AML-193 (cell line): Measurements from ENCODE around the gene GRM2.
"Not testable (repeated sequence)": the region's sequence is repeated elsewhere in the genome, so short reads cannot be mapped to it uniquely, and the experiment has no call there.

Experiments used
- DNase-seq, 2 experiments: peaks; one replicate each; lab custom pipeline; 2025; lab: John Stamatoyannopoulos, UW

The GRM2 gene

GRCh38 chr3:51722362-51722761 lies 15.5 kb downstream of the GRM2 start:
- peak; percentile 17 to 22 for DNase-seq

GRCh38 chr3:51727500-51727899 lies 20.6 kb downstream of the GRM2 start:
- DNase-seq = no peak

GRCh38 chr3:51729042-51729633 lies 22.3 kb downstream of the GRM2 start:
- no peak for DNase-seq

DNA sequence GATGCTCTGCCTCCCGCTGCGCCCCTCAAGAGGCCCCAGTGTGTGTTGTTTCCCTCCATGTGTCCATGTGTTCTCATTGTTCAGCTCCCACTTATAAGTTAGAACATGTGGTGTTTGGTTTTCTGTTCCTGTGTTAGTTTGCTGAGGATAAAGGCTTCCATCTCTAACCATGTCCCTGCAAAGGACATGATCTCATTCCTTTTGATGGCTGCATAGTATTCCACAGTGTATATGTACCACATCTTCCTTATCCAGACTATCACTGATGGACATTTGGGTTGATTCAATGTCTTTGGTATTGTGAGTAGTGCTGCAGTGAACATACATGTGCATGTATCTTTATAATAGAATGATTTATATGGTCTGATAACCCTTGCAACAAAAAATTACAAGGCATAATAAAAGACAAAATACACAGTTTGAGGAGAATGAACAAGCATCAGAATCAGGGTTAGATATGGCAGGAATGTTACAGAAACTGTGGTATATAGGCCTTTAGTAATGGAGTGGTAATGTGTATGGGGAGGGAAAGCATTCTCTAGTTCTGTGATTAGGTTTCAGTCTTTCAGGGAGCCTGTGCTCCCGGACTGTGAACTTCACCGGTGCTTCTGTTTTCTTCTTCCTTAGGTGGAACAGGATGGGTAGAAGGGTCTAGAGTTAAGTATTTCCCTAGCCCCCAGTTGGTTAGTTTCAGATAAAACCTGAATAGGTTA lies 27.1 kb downstream of the GRM2 start:
- no peak for DNase-seq

DNA sequence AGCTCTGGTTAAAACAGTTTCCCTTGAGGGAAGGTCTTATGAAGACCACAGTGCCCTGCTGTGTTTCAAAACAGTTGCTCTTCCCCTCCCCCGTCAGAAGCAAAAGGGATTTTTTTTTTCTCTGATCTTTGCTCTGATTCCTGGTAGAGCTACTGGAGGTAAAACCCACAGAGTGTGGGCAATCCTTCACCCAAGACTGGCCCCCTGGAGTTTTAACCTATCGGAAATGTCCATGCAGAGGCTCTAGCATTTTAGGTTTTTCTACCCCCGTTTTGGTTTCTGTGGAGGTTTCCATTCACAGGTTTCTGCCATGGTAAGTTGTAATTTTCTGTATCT lies 27.7 kb downstream of the GRM2 start:
- no peak for DNase-seq

DNA sequence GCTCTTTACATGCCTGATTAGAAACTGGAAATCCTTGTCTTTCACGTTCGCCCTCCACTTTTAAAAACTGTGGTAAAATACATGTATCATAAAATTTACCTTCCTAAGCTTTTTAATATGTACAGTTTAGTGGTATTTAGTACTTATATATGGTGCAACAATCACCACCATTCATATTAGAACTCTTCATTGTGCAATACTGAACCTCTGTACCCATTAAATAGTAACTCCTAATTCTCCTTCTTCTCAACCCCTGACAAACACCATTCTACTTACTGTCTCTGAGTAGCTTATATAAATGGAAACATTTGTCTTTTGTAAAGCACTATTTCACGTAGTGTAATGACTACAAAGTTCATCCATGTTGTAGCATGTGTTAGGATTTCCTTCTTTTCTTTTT lies 28.2 kb downstream of the GRM2 start:
- no peak for DNase-seq

DNA sequence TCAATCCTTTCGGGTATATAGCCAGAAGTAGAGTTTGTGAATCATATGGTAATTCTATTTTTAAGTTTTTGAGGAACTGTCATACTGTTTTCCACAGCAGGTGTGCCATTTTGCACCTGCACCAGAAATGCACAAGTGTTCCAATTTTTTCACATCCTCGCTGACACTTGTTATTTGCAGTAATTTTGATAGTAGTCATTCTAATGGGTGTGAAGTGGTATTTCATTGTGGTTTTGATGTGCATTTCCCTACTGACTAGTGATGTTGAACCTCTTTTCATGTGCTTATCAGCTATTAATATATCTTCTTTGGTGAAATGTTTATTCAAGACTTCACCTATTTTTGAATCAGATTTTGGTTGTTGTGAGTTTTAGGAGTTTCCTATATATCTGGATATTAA lies 29.1 kb downstream of the GRM2 start:
- no peak for DNase-seq

GRCh38 chr3:51739110-51739509 lies 32.2 kb downstream of the GRM2 start:
- no peak for DNase-seq

DNA sequence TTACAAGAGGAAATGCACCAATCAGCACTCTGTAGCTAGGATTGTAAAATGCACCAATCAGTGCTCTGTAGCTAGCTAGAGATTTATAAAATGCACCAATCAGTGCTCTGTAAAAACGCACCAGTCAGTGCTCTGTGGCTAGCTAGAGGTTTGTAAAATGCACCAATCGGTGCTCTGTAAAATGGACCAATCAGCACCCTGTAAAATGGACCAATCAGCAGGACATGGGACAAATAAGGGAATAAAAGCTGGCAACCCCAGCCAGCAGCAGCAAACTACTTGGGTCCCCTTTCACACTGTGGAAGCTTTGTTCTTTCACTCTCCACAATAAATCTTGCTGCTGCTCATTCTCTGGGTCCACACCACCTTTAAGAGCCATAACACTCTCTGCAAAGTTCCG lies 35.5 kb downstream of the GRM2 start:
- DNase-seq = not testable (repeated sequence)

- DNase-seq = peak; percentile 73 to 86
Observed at GRCh38 chr3:51742978-51743377, 36.1 kb downstream of the GRM2 start.

- DNase-seq = no peak
Observed at GRCh38 chr3:51747840-51748239, 41.0 kb downstream of the GRM2 start.

- no peak for DNase-seq
Observed at GRCh38 chr3:51748327-51748726, 41.5 kb downstream of the GRM2 start.

DNA sequence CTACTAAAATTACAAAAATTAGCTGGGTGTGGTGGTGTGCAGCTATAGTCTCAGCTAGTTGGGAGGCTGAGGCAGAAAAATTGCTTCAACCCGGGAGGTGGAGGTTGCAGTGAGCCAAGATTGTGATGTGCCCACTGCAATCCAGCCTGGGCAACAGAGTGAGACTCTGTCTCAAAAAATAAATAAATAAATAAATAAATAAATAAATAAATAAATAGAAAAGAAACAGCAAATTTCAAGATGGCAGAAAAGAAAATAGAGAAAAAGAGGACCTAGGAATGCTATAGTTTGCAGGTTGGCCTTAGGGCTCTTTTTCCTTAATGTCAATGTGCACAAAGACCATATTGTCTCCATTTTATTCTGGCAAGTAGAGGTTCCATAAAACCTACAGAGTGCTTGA lies 44.0 kb downstream of the GRM2 start:
- no peak for DNase-seq

- no peak for DNase-seq
Observed at GRCh38 chr3:51751287-51751686, 44.4 kb downstream of the GRM2 start.

- not testable (repeated sequence) for DNase-seq
Observed at GRCh38 chr3:51753763-51754750, 47.2 kb downstream of the GRM2 start.

DNA sequence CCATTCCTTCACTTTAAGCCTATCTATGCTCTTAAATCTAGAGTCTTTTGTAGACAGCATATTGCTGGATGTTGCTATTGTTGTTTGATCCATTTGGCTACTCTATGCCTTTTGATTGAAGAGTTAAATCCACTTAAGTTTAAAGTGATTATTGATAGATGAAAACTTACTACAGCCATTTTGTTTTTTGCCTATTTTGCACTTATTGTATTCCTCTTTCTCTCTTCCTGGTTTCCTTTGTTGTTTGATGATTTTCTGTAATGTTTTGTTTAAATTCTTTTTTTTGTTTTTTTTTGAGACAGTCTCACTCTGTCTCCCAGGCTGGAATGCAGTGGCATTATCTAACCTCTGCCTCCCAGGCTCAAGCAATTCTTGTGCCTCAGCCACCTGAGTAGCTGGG lies 52.3 kb downstream of the GRM2 start:
- no peak for DNase-seq
